Measurements from ENCODE around the gene ODF4. TPM values are rescaled to one million over a fixed set of nuclear protein-coding genes. Genes with fewer than 3 reads are reported as not detected.

Gene ODF4
- not detected in 2 replicates for total RNA-seq

GRCh38 chr17:8339540-8339939 lies at the start of gene ODF4:
Gene ODF4, plus strand, starts transcription at chr17:8339840. Its CDS starts 212 bp downstream, at chr17:8340052.

GRCh38 chr17:8376271-8377067 lies 36.8 kb downstream of the ODF4 start, which contains the start of gene KRABD2:
Gene KRABD2, minus strand, starts transcription at chr17:8376704.

GRCh38 chr17:8383143-8383822 lies 43.6 kb downstream of the ODF4 start, which contains the start of gene RPL26:
Gene RPL26, minus strand, starts transcription at chr17:8383193. Its CDS starts 883 bp downstream, at chr17:8382310.

Other genes starting within 250 kb of the ODF4 start
- not detected in 2 replicates for gene ALOXE3, start 221.3 kb upstream of the ODF4 start, total RNA-seq
- gene HES7, start 215.7 kb upstream of the ODF4 start, total RNA-seq: not detected in 2 replicates
- 9.1 and 17.7 TPM in 2 replicates for gene PER1, start 187.4 kb upstream of the ODF4 start, total RNA-seq
- 4.9 and 5.3 TPM in 2 replicates for gene VAMP2, start 176.9 kb upstream of the ODF4 start, total RNA-seq
- gene TMEM107, start 163.5 kb upstream of the ODF4 start, total RNA-seq: 13.4 and 22.3 TPM in 2 replicates
- 9.3 and 10.8 TPM in 2 replicates for gene BORCS6, start 149.7 kb upstream of the ODF4 start, total RNA-seq
- gene AURKB, start 129.3 kb upstream of the ODF4 start, total RNA-seq: 23.2 and 37.6 TPM in 2 replicates
- 5.3 and 14.3 TPM in 2 replicates for gene CTC1, start 91.8 kb upstream of the ODF4 start, total RNA-seq
- gene PFAS, start 90.6 kb upstream of the ODF4 start, total RNA-seq: 18.9 and 28.9 TPM in 2 replicates
- gene RANGRF, start 51.2 kb upstream of the ODF4 start, total RNA-seq: 7.8 and 8.8 TPM in 2 replicates
- 0.32 and 0.94 TPM in 2 replicates for gene SLC25A35, start 44.4 kb upstream of the ODF4 start, total RNA-seq
- 29.5 and 30.0 TPM in 2 replicates for gene ARHGEF15, start 29.6 kb upstream of the ODF4 start, total RNA-seq
- 2,945 and 3,888 TPM in 2 replicates for gene RPL26, start 43.4 kb downstream of the ODF4 start, total RNA-seq
- gene RNF222, start 58.0 kb downstream of the ODF4 start, total RNA-seq: under 0.01 TPM in 1 of 2 replicates, not detected in the other
- gene NDEL1, start 96.0 kb downstream of the ODF4 start, total RNA-seq: 23.0 and 54.9 TPM in 2 replicates